ENCODE results near the gene C1orf174.

- no peak for TF ChIP-seq POLR2A (IDR thresholded peaks at IDR 0.05)
- TF ChIP-seq CTCF (IDR thresholded peaks at IDR 0.05), result no peak
- no peak for TF ChIP-seq POLR2AphosphoS5 (IDR thresholded peaks at IDR 0.05)
Observed at GRCh38 chr1:3931007-3931912, 31.2 kb upstream of the C1orf174 start.
